Retinal pigment epithelial cell (primary cell): ENCODE data around the gene STIM1.
A peak's percentile ranks its signal among the peaks of the same experiment; 100 is the strongest.

Experiments
- DNase-seq: peaks from one replicate; pipeline ENCODE4 v3.0.0-alpha.2; 2010; ENCODE audit warnings: low read depth
- H3K4me3 ChIP-seq: 2 replicates; pipeline ENCODE4 v1.5.1; 2011; ENCODE audit warnings: mild to moderate bottlenecking, low read length, control low read depth, moderate library complexity
- CTCF ChIP-seq: conservative IDR thresholded peaks from 2 replicates; pipeline ENCODE4 v1.5.1; 2011; ENCODE audit warnings: low read depth, low read length, control low read depth, inconsistent platforms

Gene STIM1

GRCh38 chr11:3843326-3843725, 12.1 kb upstream of the STIM1 start:
- no peak for DNase-seq
- H3K4me3 ChIP-seq = no peak overlapping the region
- TF ChIP-seq CTCF = no peak

GRCh38 chr11:3845246-3845645, 10.2 kb upstream of the STIM1 start:
- no peak for TF ChIP-seq CTCF
- H3K4me3 ChIP-seq = no peak overlapping the region
- DNase-seq = no peak

- DNase-seq = no peak
- no peak for TF ChIP-seq CTCF
- H3K4me3 ChIP-seq = no peak overlapping the region
These were observed 9.8 kb upstream of the STIM1 start for GRCh38 chr11:3845670-3846069.

GRCh38 chr11:3849297-3849874, 6.1 kb upstream of the STIM1 start:
- DNase-seq = no peak
- peak; percentile 79 for TF ChIP-seq CTCF
- H3K4me3 ChIP-seq = no peak overlapping the region

GRCh38 chr11:3853545-3853842, 2.0 kb upstream of the STIM1 start:
- no peak overlapping the region for H3K4me3 ChIP-seq
- DNase-seq = no peak
- no peak for TF ChIP-seq CTCF

GRCh38 chr11:3853899-3854659, 1.4 kb upstream of the STIM1 start:
- no peak overlapping the region for H3K4me3 ChIP-seq
- TF ChIP-seq CTCF = no peak
- no peak for DNase-seq

GRCh38 chr11:3854660-3854976, 846 bp upstream of the STIM1 start:
- no peak overlapping the region for H3K4me3 ChIP-seq
- no peak for TF ChIP-seq CTCF
- no peak for DNase-seq
